BE2C (cell line): ENCODE results near the gene SPSB4.

ENCODE experiments used
- DNase-seq: peaks from one replicate; pipeline ENCODE4 v3.0.0-alpha.2; 2020
- H3K27me3 ChIP-seq: fragments of 250-450 bp; sonication (Bioruptor Pico); 2 replicates; pipeline ENCODE4 v1.5.1; 2020; ENCODE audit warnings: mild to moderate bottlenecking
- H3K36me3 ChIP-seq: fragments of 250-450 bp; sonication (Bioruptor Pico); 2 replicates; pipeline ENCODE4 v1.5.1; 2020; ENCODE audit warnings: mild to moderate bottlenecking
- H3K4me1 ChIP-seq: fragments of 250-450 bp; sonication (Bioruptor Pico); 2 replicates; pipeline ENCODE4 v1.5.1; 2020
- H3K4me3 ChIP-seq: 2 replicates; pipeline ENCODE4 v1.5.1; 2011; ENCODE audit warnings: low read depth, low read length
- H3K9me3 ChIP-seq: fragments of 250-450 bp; sonication (Bioruptor Pico); 2 replicates; pipeline ENCODE4 v1.5.1; 2020
- TF ChIP-seq, protein P1 (sequence below): IDR thresholded peaks from 2 replicates; pipeline ENCODE4 v1.5.1; 2012; ENCODE audit warnings: mild to moderate bottlenecking, low read depth, low read length

The SPSB4 gene

GRCh38 chr3:141083226-141083625 lies 32.1 kb downstream of the SPSB4 start:
- no peak overlapping the region for H3K4me3 ChIP-seq
- no peaks in the 10 kb centered on the region for H3K9me3 ChIP-seq
- no peaks in the 10 kb centered on the region for H3K27me3 ChIP-seq
- H3K36me3 ChIP-seq = peaks cover 9% of the 10 kb centered on the region; the same call in 1 of the 2 replicates
- TF ChIP-seq, protein P1, sequence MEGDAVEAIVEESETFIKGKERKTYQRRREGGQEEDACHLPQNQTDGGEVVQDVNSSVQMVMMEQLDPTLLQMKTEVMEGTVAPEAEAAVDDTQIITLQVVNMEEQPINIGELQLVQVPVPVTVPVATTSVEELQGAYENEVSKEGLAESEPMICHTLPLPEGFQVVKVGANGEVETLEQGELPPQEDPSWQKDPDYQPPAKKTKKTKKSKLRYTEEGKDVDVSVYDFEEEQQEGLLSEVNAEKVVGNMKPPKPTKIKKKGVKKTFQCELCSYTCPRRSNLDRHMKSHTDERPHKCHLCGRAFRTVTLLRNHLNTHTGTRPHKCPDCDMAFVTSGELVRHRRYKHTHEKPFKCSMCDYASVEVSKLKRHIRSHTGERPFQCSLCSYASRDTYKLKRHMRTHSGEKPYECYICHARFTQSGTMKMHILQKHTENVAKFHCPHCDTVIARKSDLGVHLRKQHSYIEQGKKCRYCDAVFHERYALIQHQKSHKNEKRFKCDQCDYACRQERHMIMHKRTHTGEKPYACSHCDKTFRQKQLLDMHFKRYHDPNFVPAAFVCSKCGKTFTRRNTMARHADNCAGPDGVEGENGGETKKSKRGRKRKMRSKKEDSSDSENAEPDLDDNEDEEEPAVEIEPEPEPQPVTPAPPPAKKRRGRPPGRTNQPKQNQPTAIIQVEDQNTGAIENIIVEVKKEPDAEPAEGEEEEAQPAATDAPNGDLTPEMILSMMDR = no peak
- peaks cover 64% of the 10 kb centered on the region for H3K4me1 ChIP-seq
- DNase-seq = no peak

- DNase-seq = peak; percentile 92
- TF ChIP-seq, protein P1 = no peak
- peaks cover 72% of the 10 kb centered on the region for H3K4me1 ChIP-seq
- H3K36me3 ChIP-seq = peaks cover 9% of the 10 kb centered on the region; the same call in 1 of the 2 replicates
- H3K27me3 ChIP-seq = no peaks in the 10 kb centered on the region
- no peaks in the 10 kb centered on the region for H3K9me3 ChIP-seq
- H3K4me3 ChIP-seq = peak overlapping the region; percentile 8; the same call in 1 of the 2 replicates
Measured at GRCh38 chr3:141083836-141084649, 32.9 kb downstream of the SPSB4 start.

DNA sequence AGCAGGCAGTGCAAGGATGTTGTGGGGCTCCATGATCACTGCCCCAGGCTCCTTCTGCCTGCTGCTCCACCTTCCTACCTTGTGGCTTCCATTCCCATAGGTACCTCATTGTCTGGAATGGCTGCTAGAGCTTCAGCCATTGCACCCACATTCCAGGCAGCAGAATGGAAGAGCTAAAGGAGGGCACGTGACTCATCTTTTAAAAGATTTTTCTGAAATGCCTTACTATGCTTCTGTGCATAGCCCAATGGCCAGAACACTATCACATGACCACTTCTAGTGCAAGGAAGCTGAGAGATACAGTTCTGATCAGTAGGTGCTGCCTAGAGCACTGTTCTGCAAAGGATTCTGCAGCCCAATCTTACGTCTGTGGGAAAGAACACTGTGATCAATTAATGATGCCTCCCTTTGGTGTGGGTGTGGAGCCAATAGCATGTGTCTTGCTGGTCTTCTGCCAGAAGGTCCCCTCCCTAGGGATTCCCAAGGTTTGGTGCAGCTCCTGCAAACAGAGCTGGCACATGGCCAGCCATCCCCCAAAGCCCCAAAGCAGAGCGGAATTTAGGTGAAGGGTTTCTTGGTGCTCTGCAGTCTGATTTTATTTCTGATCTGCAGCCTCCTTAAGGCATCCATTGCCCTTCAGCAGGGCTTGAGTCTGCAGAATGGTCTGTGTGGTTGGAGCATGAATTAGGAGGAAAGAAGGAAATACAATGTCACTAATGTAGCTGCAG lies 34.4 kb downstream of the SPSB4 start:
- no peak for DNase-seq
- Histone ChIP-seq H3K4me3 (no peak overlapping the region), H3K9me3 (no peaks in the 10 kb centered on the region), H3K4me1 (peaks cover 84% of the 10 kb centered on the region), H3K27me3 (no peaks in the 10 kb centered on the region), H3K36me3 (peaks cover 9% of the 10 kb centered on the region; the same call in 1 of the 2 replicates)
- TF ChIP-seq, protein P1 = no peak

GRCh38 chr3:141086188-141086587 lies 35.0 kb downstream of the SPSB4 start:
- TF ChIP-seq, protein P1 = no peak
- DNase-seq = no peak
- H3K27me3 ChIP-seq = no peaks in the 10 kb centered on the region
- peaks cover 91% of the 10 kb centered on the region for H3K4me1 ChIP-seq
- H3K4me3 ChIP-seq = no peak overlapping the region
- no peaks in the 10 kb centered on the region for H3K9me3 ChIP-seq
- 0 out of 2 replicates have a peak, but pooled peaks cover 4% of the 10 kb centered on the region for H3K36me3 ChIP-seq

GRCh38 chr3:141087076-141087777 lies 36.1 kb downstream of the SPSB4 start:
- Histone ChIP-seq H3K4me1 (peaks cover 92% of the 10 kb centered on the region), H3K36me3 (no peaks in the 10 kb centered on the region), H3K27me3 (no peaks in the 10 kb centered on the region), H3K9me3 (no peaks in the 10 kb centered on the region), H3K4me3 (no peak overlapping the region)
- peak; percentile 51 for DNase-seq
- TF ChIP-seq, protein P1 = no peak
